ENCODE measurements around the gene RCAN2.

RCAN2 gene

GRCh38 chr6:46293641-46294316, 197.5 kb downstream of the RCAN2 start:
- no peak for TF ChIP-seq ZNF70 (CRISPR knock-in tag; IDR thresholded peaks at IDR 0.05)
- no peak for TF ChIP-seq SNAI2 (CRISPR knock-in tag; IDR thresholded peaks at IDR 0.05)
- TF ChIP-seq PPARA (CRISPR knock-in tag; IDR thresholded peaks at IDR 0.05; ENCODE audit: borderline replicate concordance) = no peak
- no peak for TF ChIP-seq ISL1 (CRISPR knock-in tag; IDR thresholded peaks at IDR 0.05)
- no peak for TF ChIP-seq OSR1 (CRISPR knock-in tag; IDR thresholded peaks at IDR 0.05)
- TF ChIP-seq CSRNP3 (CRISPR knock-in tag; IDR thresholded peaks at IDR 0.05) = no peak
- TF ChIP-seq POU6F1 (CRISPR knock-in tag; IDR thresholded peaks at IDR 0.05; ENCODE audit: borderline replicate concordance, low read depth) = no peak
- no peak for TF ChIP-seq ZC3H10 (CRISPR knock-in tag; IDR thresholded peaks at IDR 0.05)
- no peak for TF ChIP-seq TOX (CRISPR knock-in tag; IDR thresholded peaks at IDR 0.05; ENCODE audit: borderline replicate concordance)
- no peak for TF ChIP-seq ZNF8 (CRISPR knock-in tag; IDR thresholded peaks at IDR 0.05)
- no peak for TF ChIP-seq BACH2 (CRISPR knock-in tag; IDR thresholded peaks at IDR 0.05; ENCODE audit: borderline replicate concordance)
- no peak for TF ChIP-seq GLIS3 (CRISPR knock-in tag; IDR thresholded peaks at IDR 0.05)
- no peak for TF ChIP-seq ZNF565 (CRISPR knock-in tag; conservative IDR thresholded peaks at IDR 0.05; ENCODE audit: low read depth)
- no peak for ATAC-seq

- TF ChIP-seq ESRRG (CRISPR knock-in tag; IDR thresholded peaks at IDR 0.05) = no peak
- TF ChIP-seq ZNF565 (CRISPR knock-in tag; conservative IDR thresholded peaks at IDR 0.05; ENCODE audit: low read depth) = no peak
- no peak for TF ChIP-seq ZNF8 (CRISPR knock-in tag; IDR thresholded peaks at IDR 0.05)
- TF ChIP-seq GLIS3 (CRISPR knock-in tag; IDR thresholded peaks at IDR 0.05) = no peak
- ATAC-seq = no peak
These were observed 199.4 kb downstream of the RCAN2 start for GRCh38 chr6:46291880-46292279.

- TF ChIP-seq ZFP30 (CRISPR knock-in tag; IDR thresholded peaks at IDR 0.05) = no peak
- TF ChIP-seq ZFP3 (CRISPR knock-in tag; IDR thresholded peaks at IDR 0.05) = no peak
- TF ChIP-seq CSRNP3 (CRISPR knock-in tag; IDR thresholded peaks at IDR 0.05) = no peak
- no peak for TF ChIP-seq ZC3H10 (CRISPR knock-in tag; IDR thresholded peaks at IDR 0.05)
- no peak for TF ChIP-seq OSR1 (CRISPR knock-in tag; IDR thresholded peaks at IDR 0.05)
- TF ChIP-seq TOX (CRISPR knock-in tag; IDR thresholded peaks at IDR 0.05; ENCODE audit: borderline replicate concordance) = no peak
- TF ChIP-seq PPARA (CRISPR knock-in tag; IDR thresholded peaks at IDR 0.05; ENCODE audit: borderline replicate concordance) = no peak
- no peak for TF ChIP-seq ZNF70 (CRISPR knock-in tag; IDR thresholded peaks at IDR 0.05)
- TF ChIP-seq POU6F1 (CRISPR knock-in tag; IDR thresholded peaks at IDR 0.05; ENCODE audit: borderline replicate concordance, low read depth) = no peak
- no peak for TF ChIP-seq CREB5 (CRISPR knock-in tag; IDR thresholded peaks at IDR 0.05; ENCODE audit: low read depth)
- no peak for TF ChIP-seq ARNTL (CRISPR knock-in tag; IDR thresholded peaks at IDR 0.05; ENCODE audit: borderline replicate concordance, low read depth)
- no peak for TF ChIP-seq CSDC2 (CRISPR knock-in tag; IDR thresholded peaks at IDR 0.05)
- TF ChIP-seq BACH2 (CRISPR knock-in tag; IDR thresholded peaks at IDR 0.05; ENCODE audit: borderline replicate concordance) = no peak
- TF ChIP-seq RARB (CRISPR knock-in tag; IDR thresholded peaks at IDR 0.05) = no peak
- TF ChIP-seq ZNF565 (CRISPR knock-in tag; conservative IDR thresholded peaks at IDR 0.05; ENCODE audit: low read depth) = no peak
- TF ChIP-seq GLIS3 (CRISPR knock-in tag; IDR thresholded peaks at IDR 0.05) = no peak
- no peak for TF ChIP-seq ISL1 (CRISPR knock-in tag; IDR thresholded peaks at IDR 0.05)
- no peak for TF ChIP-seq TCF4 (CRISPR knock-in tag; IDR thresholded peaks at IDR 0.05; ENCODE audit: borderline replicate concordance)
- no peak for TF ChIP-seq ZNF8 (CRISPR knock-in tag; IDR thresholded peaks at IDR 0.05)
- no peak for TF ChIP-seq SNAI2 (CRISPR knock-in tag; IDR thresholded peaks at IDR 0.05)
- no peak for ATAC-seq
These were observed 200.0 kb downstream of the RCAN2 start for GRCh38 chr6:46291275-46291633.

Measured in SK-N-SH treated with all-trans-retinoic acid at 6 μM for 48 hours (cell line).